HEK293 (cell line): ENCODE measurements around the gene DCBLD2.

Experiments
- CTCF ChIA-PET: fragments of 350-600 bp; formaldehyde crosslinking; extraction: SDS; loops from one replicate; lab custom pipeline; 2021; ENCODE audit warnings: antibody characterized with exemption; lab: Yijun Ruan, JAX
- POLR2A ChIA-PET: fragments of 300-600 bp; formaldehyde crosslinking; extraction: SDS; loops from one replicate; lab custom pipeline; 2020; ENCODE audit warnings: antibody characterized with exemption, inconsistent platforms; lab: Yijun Ruan, JAX
- H3K27ac ChIP-seq: fragments of 200-500 bp; sonication (Bioruptor generic); 2 replicates; pipeline ENCODE4 v1.5.1; 2014; ENCODE audit warnings: low read depth, low read length, control low read depth, inconsistent platforms; ENCODE audit errors: extremely low read depth
- H3K36me3 ChIP-seq, 2 experiments: fragments of 200-500 bp in 1 of 2; sonication (Bioruptor generic) in 1 of 2; 1 replicate in 1 of 2; 2 replicates in 1 of 2; pipeline ENCODE4 v1.5.1; 2014 to 2017; ENCODE audit warnings: inconsistent platforms in 2 of 2, low read length in 2 of 2; ENCODE audit not compliant: control insufficient read depth in 2 of 2, insufficient read depth in 1 of 2
- H3K4me1 ChIP-seq: fragments of 200-500 bp; sonication (Bioruptor generic); 2 replicates; pipeline ENCODE4 v1.5.1; 2014; ENCODE audit warnings: mild to moderate bottlenecking, low read length, inconsistent platforms; ENCODE audit not compliant: control insufficient read depth, insufficient read depth
- H3K4me3 ChIP-seq: 2 replicates; pipeline ENCODE4 v1.5.1; 2011; ENCODE audit warnings: low read depth, mild to moderate bottlenecking, control low read depth, low read length, moderate library complexity
- H3K9me3 ChIP-seq: fragments of 200-500 bp; sonication (Bioruptor generic); 2 replicates; pipeline ENCODE4 v1.5.1; 2014; ENCODE audit warnings: low read depth, low read length, inconsistent platforms; ENCODE audit not compliant: control insufficient read depth, insufficient read depth
- GFI1B ChIP-seq: fragments of 450-650 bp; formaldehyde crosslinking; IDR thresholded peaks from 2 replicates; pipeline ENCODE4 v1.5.1; 2016; ENCODE audit warnings: missing biosample characterization, missing genetic modification characterization
- HOXD13 ChIP-seq: sonication (generic); formaldehyde crosslinking; IDR thresholded peaks from 2 replicates; pipeline ENCODE4 v1.8.0; 2022; ENCODE audit warnings: missing genetic modification reagents, borderline replicate concordance
- KLF10 ChIP-seq: fragments of 450-650 bp; IDR thresholded peaks from 2 replicates; pipeline ENCODE4 v1.5.1; 2018; ENCODE audit warnings: missing biosample characterization, mild to moderate bottlenecking, missing genetic modification characterization
- SALL2 ChIP-seq: fragments of 450-650 bp; formaldehyde crosslinking; IDR thresholded peaks from 2 replicates; pipeline ENCODE4 v1.5.0; 2017; ENCODE audit warnings: missing biosample characterization, mild to moderate bottlenecking, missing genetic modification characterization, borderline replicate concordance
- ZFP41 ChIP-seq: fragments of 450-650 bp; formaldehyde crosslinking; IDR thresholded peaks from 2 replicates; pipeline ENCODE4 v1.5.1; 2016; ENCODE audit warnings: missing biosample characterization, missing genetic modification characterization, borderline replicate concordance
- ZNF10 ChIP-seq: fragments of 450-650 bp; formaldehyde crosslinking; IDR thresholded peaks from 2 replicates; pipeline ENCODE4 v1.5.1; 2017; ENCODE audit warnings: missing biosample characterization, missing genetic modification characterization
- ZNF112 ChIP-seq: fragments of 450-650 bp; formaldehyde crosslinking; IDR thresholded peaks from 2 replicates; pipeline ENCODE4 v1.5.0; 2017; ENCODE audit warnings: missing biosample characterization, missing genetic modification characterization
- ZNF132 ChIP-seq: fragments of 450-650 bp; formaldehyde crosslinking; IDR thresholded peaks from 2 replicates; pipeline ENCODE4 v1.5.1; 2017; ENCODE audit warnings: missing biosample characterization, missing genetic modification characterization, borderline replicate concordance
- ZNF184 ChIP-seq: fragments of 450-650 bp; IDR thresholded peaks from 2 replicates; pipeline ENCODE4 v1.5.1; 2018; ENCODE audit warnings: missing biosample characterization, mild to moderate bottlenecking, missing genetic modification characterization
- ZNF239 ChIP-seq: fragments of 450-650 bp; formaldehyde crosslinking; IDR thresholded peaks from 2 replicates; pipeline ENCODE4 v1.5.1; 2016; ENCODE audit warnings: missing biosample characterization, missing genetic modification characterization
- ZNF248 ChIP-seq: fragments of 450-650 bp; formaldehyde crosslinking; IDR thresholded peaks from 2 replicates; pipeline ENCODE4 v1.5.1; 2017; ENCODE audit warnings: missing biosample characterization, missing genetic modification characterization
- ZNF292 ChIP-seq: fragments of 450-650 bp; formaldehyde crosslinking; IDR thresholded peaks from 2 replicates; pipeline ENCODE4 v1.5.1; 2016; ENCODE audit warnings: low read depth, missing biosample characterization, missing genetic modification characterization, borderline replicate concordance
- ZNF311 ChIP-seq: fragments of 450-650 bp; formaldehyde crosslinking; IDR thresholded peaks from 2 replicates; pipeline ENCODE4 v1.5.1; 2017; ENCODE audit warnings: missing biosample characterization, missing genetic modification characterization, borderline replicate concordance
- ZNF354C ChIP-seq: fragments of 450-650 bp; formaldehyde crosslinking; IDR thresholded peaks from 2 replicates; pipeline ENCODE4 v1.5.1; 2016; ENCODE audit warnings: missing biosample characterization, missing genetic modification characterization, low read depth, borderline replicate concordance
- ZNF561 ChIP-seq: fragments of 450-650 bp; IDR thresholded peaks from 2 replicates; pipeline ENCODE4 v1.5.1; 2018; ENCODE audit warnings: missing biosample characterization, missing genetic modification characterization, borderline replicate concordance
- ZNF747 ChIP-seq: fragments of 450-650 bp; formaldehyde crosslinking; IDR thresholded peaks from 2 replicates; pipeline ENCODE4 v1.5.1; 2016; ENCODE audit warnings: missing biosample characterization, missing genetic modification characterization
- ZNF768 ChIP-seq: fragments of 450-650 bp; formaldehyde crosslinking; IDR thresholded peaks from 2 replicates; pipeline ENCODE4 v1.5.1; 2018; ENCODE audit warnings: missing biosample characterization, mild to moderate bottlenecking, missing genetic modification characterization
- ZNF777 ChIP-seq: fragments of 450-650 bp; formaldehyde crosslinking; IDR thresholded peaks from 2 replicates; pipeline ENCODE4 v1.5.1; 2017; ENCODE audit warnings: missing biosample characterization, missing genetic modification characterization, borderline replicate concordance
- ZXDB ChIP-seq: fragments of 450-650 bp; formaldehyde crosslinking; IDR thresholded peaks from 2 replicates; pipeline ENCODE4 v1.5.1; 2016; ENCODE audit warnings: missing biosample characterization, missing genetic modification characterization
- TF ChIP-seq, protein P1 (sequence below): fragments of 450-650 bp; formaldehyde crosslinking; IDR thresholded peaks from 2 replicates; pipeline ENCODE4 v1.5.1; 2016; ENCODE audit warnings: missing biosample characterization, missing genetic modification characterization
- TF ChIP-seq, protein P2 (sequence below): fragments of 450-650 bp; formaldehyde crosslinking; IDR thresholded peaks from 2 replicates; pipeline ENCODE4 v1.5.1; 2016; ENCODE audit warnings: missing biosample characterization, missing genetic modification characterization
- TF ChIP-seq, protein P3 (sequence below): fragments of 450-650 bp; formaldehyde crosslinking; IDR thresholded peaks from 2 replicates; pipeline ENCODE4 v1.5.1; 2016; ENCODE audit warnings: missing biosample characterization, missing genetic modification characterization
- TF ChIP-seq, protein P4 (sequence below): fragments of 450-650 bp; formaldehyde crosslinking; IDR thresholded peaks from 2 replicates; pipeline ENCODE4 v1.5.1; 2017; ENCODE audit warnings: missing biosample characterization, missing genetic modification characterization
- TF ChIP-seq, protein P5 (sequence below): fragments of 450-650 bp; formaldehyde crosslinking; IDR thresholded peaks from 2 replicates; pipeline ENCODE4 v1.5.1; 2016; ENCODE audit warnings: missing biosample characterization, missing genetic modification characterization
- TF ChIP-seq, protein P6 (sequence below): fragments of 450-650 bp; formaldehyde crosslinking; IDR thresholded peaks from 2 replicates; pipeline ENCODE4 v1.5.1; 2016; ENCODE audit warnings: missing biosample characterization, missing genetic modification characterization

The DCBLD2 gene

DNA sequence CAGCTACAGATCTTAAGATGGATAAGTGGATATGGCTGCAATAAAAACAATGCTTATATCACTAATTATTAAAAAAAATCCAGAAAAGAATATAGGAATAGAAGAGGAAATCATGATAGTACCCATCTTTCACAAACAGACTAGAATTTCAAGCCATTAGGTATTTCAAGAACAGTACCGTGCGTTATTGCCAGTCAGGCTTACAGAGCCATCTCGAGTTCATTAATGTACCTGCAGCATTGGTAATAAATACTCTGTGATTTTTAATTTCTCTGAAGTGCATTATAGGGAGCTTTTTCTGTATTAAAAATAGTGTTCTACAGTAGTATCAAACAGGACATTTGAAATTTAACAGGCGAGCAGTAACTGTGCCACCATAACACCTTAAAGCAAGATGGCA, 102.7 kb downstream of the DCBLD2 start (continued):
- TF ChIP-seq, protein P1, sequence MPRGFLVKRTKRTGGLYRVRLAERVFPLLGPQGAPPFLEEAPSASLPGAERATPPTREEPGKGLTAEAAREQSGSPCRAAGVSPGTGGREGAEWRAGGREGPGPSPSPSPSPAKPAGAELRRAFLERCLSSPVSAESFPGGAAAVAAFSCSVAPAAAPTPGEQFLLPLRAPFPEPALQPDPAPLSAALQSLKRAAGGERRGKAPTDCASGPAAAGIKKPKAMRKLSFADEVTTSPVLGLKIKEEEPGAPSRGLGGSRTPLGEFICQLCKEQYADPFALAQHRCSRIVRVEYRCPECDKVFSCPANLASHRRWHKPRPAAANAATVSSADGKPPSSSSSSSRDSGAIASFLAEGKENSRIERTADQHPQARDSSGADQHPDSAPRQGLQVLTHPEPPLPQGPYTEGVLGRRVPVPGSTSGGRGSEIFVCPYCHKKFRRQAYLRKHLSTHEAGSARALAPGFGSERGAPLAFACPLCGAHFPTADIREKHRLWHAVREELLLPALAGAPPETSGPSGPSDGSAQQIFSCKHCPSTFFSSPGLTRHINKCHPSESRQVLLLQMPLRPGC (tag by site-specific recombination): no peak
- no peak for TF ChIP-seq ZNF747 (tag by site-specific recombination)
- TF ChIP-seq ZNF768 (tag by site-specific recombination): no peak
- no peak for TF ChIP-seq ZNF354C (tag by site-specific recombination)
- no peak for TF ChIP-seq ZNF561 (tag by site-specific recombination)
- TF ChIP-seq ZNF777 (tag by site-specific recombination): no peak
- TF ChIP-seq, protein P2, sequence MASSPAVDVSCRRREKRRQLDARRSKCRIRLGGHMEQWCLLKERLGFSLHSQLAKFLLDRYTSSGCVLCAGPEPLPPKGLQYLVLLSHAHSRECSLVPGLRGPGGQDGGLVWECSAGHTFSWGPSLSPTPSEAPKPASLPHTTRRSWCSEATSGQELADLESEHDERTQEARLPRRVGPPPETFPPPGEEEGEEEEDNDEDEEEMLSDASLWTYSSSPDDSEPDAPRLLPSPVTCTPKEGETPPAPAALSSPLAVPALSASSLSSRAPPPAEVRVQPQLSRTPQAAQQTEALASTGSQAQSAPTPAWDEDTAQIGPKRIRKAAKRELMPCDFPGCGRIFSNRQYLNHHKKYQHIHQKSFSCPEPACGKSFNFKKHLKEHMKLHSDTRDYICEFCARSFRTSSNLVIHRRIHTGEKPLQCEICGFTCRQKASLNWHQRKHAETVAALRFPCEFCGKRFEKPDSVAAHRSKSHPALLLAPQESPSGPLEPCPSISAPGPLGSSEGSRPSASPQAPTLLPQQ (tag by site-specific recombination): no peak
- TF ChIP-seq ZNF10 (tag by site-specific recombination): no peak
- TF ChIP-seq ZXDB: no peak
- no peak for TF ChIP-seq ZNF292 (tag by site-specific recombination)
- TF ChIP-seq, protein P3, sequence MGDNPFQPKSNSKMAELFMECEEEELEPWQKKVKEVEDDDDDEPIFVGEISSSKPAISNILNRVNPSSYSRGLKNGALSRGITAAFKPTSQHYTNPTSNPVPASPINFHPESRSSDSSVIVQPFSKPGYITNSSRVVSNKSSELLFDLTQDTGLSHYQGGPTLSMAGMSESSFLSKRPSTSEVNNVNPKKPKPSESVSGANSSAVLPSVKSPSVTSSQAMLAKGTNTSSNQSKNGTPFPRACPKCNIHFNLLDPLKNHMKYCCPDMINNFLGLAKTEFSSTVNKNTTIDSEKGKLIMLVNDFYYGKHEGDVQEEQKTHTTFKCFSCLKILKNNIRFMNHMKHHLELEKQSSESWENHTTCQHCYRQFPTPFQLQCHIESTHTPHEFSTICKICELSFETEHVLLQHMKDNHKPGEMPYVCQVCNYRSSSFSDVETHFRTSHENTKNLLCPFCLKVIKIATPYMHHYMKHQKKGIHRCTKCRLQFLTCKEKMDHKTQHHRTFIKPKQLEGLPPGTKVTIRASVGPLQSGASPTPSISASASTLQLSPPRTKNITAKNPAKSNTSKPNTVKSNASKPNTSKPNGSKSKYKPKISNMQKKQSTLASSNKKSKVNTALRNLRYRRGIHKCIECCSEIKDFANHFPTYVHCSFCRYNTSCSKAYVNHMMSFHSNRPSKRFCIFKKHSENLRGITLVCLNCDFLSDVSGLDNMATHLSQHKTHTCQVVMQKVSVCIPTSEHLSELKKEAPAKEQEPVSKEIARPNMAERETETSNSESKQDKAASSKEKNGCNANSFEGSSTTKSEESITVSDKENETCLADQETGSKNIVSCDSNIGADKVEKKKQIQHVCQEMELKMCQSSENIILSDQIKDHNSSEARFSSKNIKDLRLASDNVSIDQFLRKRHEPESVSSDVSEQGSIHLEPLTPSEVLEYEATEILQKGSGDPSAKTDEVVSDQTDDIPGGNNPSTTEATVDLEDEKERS (tag by site-specific recombination): no peak
- TF ChIP-seq, protein P4, sequence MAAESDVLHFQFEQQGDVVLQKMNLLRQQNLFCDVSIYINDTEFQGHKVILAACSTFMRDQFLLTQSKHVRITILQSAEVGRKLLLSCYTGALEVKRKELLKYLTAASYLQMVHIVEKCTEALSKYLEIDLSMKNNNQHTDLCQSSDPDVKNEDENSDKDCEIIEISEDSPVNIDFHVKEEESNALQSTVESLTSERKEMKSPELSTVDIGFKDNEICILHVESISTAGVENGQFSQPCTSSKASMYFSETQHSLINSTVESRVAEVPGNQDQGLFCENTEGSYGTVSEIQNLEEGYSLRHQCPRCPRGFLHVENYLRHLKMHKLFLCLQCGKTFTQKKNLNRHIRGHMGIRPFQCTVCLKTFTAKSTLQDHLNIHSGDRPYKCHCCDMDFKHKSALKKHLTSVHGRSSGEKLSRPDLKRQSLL (tag by site-specific recombination): no peak
- TF ChIP-seq SALL2 (tag by site-specific recombination): no peak
- no peak for TF ChIP-seq ZNF132

DNA sequence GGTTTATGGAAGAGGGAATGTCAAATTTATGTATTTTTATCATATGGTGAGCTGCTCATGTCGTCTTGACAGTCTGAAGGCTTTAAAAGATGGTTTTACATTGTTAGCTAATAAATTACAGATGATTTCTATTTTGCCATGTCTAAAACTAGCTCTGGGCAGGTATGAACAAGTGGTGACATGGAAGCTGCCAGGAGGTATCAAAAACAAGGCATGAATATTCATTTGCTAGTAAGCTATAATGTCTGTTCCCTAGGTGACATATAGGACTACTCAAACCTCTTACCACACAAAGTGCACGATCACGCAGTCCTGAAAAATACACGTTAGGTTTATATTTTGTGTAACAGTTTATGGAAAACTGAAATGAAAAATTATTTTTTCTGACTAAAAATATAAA, 103.6 kb downstream of the DCBLD2 start:
- CTCF ChIA-PET: interaction anchor here (1.2 kb wide), 1 partner anchor 196 kb away, joined by 4 read pairs; no protein-coding TSS in a partner anchor
- Histone ChIP-seq H3K36me3 (peaks cover 0 to 36% of the 10 kb centered on the region in 2 experiments; a peak in 1 of 3 replicates), H3K4me1 (no peaks in the 10 kb centered on the region), H3K27ac (no peak overlapping the region), H3K4me3 (no peak overlapping the region), H3K9me3 (no peaks in the 10 kb centered on the region)
- POLR2A ChIA-PET: no interaction called here
- TF ChIP-seq ZNF184 (no peak), HOXD13 (CRISPR knock-in tag) (no peak), ZNF239 (tag by site-specific recombination) (no peak), KLF10 (tag by site-specific recombination) (no peak), ZNF248 (no peak), ZFP41 (tag by site-specific recombination) (no peak), ZNF112 (no peak), ZNF311 (tag by site-specific recombination) (no peak), GFI1B (tag by site-specific recombination) (no peak)
- TF ChIP-seq, protein P5, sequence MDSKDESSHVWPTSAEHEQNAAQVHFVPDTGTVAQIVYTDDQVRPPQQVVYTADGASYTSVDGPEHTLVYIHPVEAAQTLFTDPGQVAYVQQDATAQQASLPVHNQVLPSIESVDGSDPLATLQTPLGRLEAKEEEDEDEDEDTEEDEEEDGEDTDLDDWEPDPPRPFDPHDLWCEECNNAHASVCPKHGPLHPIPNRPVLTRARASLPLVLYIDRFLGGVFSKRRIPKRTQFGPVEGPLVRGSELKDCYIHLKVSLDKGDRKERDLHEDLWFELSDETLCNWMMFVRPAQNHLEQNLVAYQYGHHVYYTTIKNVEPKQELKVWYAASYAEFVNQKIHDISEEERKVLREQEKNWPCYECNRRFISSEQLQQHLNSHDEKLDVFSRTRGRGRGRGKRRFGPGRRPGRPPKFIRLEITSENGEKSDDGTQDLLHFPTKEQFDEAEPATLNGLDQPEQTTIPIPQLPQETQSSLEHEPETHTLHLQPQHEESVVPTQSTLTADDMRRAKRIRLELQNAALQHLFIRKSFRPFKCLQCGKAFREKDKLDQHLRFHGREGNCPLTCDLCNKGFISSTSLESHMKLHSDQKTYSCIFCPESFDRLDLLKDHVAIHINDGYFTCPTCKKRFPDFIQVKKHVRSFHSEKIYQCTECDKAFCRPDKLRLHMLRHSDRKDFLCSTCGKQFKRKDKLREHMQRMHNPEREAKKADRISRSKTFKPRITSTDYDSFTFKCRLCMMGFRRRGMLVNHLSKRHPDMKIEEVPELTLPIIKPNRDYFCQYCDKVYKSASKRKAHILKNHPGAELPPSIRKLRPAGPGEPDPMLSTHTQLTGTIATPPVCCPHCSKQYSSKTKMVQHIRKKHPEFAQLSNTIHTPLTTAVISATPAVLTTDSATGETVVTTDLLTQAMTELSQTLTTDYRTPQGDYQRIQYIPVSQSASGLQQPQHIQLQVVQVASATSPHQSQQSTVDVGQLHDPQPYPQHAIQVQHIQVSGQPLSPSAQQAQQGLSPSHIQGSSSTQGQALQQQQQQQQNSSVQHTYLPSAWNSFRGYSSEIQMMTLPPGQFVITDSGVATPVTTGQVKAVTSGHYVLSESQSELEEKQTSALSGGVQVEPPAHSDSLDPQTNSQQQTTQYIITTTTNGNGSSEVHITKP (tag by site-specific recombination): no peak
- TF ChIP-seq, protein P6, sequence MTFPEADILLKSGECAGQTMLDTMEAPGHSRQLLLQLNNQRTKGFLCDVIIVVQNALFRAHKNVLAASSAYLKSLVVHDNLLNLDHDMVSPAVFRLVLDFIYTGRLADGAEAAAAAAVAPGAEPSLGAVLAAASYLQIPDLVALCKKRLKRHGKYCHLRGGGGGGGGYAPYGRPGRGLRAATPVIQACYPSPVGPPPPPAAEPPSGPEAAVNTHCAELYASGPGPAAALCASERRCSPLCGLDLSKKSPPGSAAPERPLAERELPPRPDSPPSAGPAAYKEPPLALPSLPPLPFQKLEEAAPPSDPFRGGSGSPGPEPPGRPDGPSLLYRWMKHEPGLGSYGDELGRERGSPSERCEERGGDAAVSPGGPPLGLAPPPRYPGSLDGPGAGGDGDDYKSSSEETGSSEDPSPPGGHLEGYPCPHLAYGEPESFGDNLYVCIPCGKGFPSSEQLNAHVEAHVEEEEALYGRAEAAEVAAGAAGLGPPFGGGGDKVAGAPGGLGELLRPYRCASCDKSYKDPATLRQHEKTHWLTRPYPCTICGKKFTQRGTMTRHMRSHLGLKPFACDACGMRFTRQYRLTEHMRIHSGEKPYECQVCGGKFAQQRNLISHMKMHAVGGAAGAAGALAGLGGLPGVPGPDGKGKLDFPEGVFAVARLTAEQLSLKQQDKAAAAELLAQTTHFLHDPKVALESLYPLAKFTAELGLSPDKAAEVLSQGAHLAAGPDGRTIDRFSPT (tag by site-specific recombination): no peak
